GM18508 (cell line): Measurements from ENCODE around the gene DYRK4.

Experiments used
- ATAC-seq: cut with Tn5 transposase; IDR thresholded peaks from one replicate; pipeline ENCODE4 v1.9.1; 2021; ENCODE audit warnings: moderate number of reproducible peaks; ENCODE audit not compliant: insufficient read depth, unreplicated experiment

Gene DYRK4

DNA sequence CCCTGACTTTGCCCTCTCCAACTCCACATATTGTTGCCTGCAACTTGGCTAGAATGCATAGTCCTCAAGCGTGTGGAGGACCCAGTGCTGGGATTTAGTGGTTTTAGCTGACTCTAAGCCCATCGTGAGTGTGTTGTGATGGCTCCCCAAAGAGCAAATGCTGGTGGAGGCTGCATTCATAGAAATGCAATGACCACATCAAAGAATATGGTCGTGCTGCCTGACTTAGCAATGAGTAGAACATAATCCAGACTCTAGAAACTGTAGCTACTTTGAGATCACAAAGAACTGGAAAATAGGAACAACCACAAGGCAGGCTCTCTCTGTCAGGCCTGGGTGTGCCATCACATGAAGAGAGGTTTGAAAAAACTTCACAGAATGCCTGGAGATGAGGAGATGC lies 1.3 kb downstream of the DYRK4 start:
- no peak for ATAC-seq

DNA sequence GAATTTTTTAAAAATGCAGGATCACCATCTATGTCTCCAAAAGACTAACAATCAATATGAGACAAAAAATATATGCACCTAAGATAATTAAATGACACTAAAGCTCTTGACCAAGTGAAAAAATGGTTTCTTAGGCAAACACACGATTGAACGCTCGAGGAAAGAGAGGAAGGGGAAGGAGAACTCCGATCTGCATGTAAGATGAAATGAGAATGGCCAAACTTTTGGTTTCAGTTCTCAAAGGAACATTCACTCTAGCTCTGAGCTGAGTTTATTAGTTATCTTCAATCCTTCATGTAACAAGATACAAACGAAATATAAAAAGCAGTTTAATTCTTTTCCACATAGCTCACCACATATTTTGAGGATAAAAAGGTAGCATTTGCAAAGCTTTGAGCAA lies 2.8 kb downstream of the DYRK4 start:
- ATAC-seq, result no peak

DNA sequence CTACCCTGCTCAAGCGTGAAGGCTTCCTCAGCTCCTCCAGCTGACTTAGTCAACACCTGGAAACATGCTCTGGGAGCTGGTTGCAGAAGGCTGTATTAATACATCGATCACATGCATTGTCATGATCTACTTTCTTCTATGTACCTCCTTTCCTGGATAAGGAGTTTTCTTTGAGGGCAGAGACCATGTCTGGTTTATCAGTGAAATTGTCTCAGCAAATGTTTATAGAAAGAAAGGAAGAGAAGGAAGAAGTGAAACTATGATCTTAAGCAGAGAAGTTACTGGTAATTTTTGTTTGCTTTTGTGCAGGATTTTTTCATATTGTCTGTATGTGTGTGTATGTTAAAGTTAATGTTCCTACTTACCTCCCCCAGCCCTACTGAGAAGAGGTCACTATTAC lies 4.5 kb downstream of the DYRK4 start:
- ATAC-seq, result no peak

DNA sequence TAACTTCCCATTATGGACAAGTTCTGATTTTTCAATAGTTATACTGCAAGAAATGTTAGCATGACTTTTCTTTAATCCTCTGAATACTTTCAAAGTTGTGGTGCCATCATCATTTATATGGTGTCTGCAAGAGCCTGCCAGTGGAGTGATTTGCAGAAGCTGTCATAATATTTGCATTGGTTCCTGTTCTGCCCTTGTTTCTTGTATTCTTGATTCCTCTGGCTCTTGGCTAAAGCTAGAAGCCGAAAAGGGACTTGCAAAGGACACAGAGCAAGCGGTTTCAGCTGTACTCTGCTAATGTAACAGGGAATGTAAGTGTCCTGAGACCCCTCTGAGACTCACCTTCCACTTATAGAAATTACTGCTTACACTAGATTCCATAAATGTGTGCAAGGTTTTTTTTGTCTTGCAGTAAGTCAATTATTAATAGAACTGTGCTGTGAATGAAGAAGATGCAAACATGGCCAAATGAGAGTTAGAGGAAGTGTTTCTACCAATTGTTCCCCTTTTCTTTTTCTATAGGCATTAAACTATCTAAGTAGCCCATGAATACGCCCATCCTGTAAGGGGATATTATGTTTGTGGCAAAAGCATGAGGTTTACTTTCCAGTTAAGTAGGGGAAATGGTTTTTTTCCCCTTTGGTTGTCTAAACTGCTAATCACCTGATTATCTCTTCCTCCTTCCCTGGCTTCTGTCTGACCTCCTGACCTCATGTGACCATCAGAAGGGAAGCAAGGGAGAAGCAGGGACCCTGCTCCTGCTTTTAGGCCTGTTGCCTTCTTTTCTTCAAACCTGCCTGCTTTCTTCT lies 5.3 kb downstream of the DYRK4 start:
- ATAC-seq, result no peak

DNA sequence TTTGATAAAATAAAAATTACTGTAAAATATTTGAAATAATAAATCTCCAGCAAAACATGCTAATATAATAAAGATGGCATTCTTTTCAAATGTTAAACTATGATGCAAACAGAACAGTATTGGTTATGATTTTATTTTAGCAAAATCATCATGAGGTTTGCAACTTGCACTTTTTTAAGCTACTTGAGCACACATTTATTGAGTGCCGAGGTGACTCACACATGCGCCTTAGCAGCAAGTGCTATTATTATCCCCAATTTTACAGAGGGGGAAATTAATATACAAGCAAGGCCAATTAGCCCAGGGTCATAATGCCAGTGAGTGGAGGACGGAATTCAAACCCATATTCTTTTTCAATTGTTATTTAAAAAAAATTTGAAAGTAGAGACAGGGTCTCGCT lies 7.3 kb downstream of the DYRK4 start:
- ATAC-seq, result no peak

DNA sequence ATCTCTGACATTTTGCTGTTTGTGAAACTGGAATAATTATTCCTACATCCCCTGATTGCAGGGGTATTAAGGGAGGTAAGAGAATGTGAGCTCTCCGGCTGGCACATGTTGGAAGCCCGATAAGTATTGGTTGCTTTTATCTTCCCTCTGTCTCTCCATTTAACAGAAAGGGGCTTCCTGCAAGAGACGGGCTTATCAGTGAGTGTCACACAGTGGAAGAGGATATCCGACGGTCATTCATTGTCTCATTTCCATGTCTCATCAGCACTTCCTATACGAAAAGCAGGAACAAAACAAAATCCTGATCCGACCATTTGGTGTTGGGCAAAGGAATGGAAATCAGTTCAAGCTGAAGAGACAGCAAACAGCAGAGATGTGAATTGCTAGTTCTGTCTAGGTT lies 10.7 kb downstream of the DYRK4 start:
- ATAC-seq, result no peak

DNA sequence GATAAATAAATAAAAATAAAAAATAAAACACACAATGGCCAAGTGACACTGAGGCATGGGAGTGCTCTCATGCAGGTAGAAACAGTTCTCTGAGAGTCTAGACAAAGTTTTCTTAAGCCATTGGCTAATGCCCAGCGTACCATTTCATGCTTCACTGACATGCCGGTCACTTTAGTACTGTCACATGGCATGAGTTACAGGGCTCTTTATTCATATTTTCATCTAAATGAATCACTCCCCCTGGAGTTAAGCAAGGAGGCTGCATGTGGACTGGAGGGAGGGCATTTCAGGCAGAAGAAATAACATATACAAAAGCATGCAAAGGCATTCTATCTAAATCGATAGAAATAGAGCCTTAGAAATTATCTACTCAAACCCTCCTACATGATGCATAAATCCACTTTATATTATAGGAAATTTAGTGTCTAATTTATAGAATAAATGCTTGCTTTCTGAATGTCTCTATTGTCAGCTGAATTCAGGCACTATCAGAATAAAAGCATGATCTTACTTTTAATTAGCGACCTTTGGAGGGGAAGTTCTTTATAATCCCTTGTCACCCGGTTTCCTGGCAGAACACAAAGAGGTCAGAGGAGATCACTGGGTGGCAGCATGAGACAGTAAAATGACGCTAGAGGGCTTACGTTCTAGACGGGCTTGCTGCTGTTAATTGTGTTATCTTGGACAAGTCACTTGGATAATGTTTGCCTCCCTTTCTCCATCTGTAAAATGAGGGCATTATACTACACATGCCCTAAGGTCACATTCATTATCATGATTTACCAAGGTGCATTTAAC lies 17.5 kb downstream of the DYRK4 start:
- ATAC-seq, result no peak

DNA sequence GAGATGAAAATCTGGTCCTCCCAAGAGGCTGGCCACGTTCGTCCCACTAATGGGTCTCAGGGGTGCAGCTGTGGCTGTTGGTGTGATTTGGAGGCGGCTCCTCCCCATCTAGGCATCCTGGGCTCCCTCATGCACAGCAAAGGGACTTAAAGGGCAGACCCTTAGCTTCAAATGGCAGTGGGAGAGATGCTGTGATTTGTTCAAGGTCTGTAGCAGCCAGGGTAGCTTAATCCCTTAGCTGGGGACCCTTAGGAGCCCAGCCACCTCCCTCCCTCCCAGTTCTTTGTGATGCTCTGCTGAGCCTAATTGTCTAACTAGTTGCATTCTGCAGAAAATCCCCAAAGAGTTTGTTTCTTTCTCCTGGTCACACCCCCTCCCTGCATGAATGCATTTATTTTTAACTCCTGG lies 18.3 kb downstream of the DYRK4 start:
- no peak for ATAC-seq

DNA sequence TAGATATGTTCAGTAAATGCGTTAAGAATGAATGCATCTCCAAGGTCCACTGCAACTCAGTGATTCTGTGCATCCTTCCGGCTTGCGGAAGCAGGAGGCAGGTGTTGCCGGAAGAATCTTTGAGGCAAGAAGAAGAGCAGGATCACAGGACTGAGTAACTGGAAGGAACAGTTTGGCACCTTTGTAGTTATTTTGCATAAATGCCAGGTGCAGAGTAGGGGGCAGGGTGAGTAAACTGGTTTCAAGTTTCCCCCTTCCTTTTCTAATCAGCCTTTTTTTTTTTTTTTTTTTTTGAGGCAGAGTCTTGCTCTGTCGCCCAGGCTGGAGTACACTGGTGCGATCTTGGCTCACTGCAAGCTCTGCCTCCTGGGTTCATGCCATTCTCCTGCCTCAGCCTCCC lies 22.3 kb downstream of the DYRK4 start:
- ATAC-seq, result no peak

DNA sequence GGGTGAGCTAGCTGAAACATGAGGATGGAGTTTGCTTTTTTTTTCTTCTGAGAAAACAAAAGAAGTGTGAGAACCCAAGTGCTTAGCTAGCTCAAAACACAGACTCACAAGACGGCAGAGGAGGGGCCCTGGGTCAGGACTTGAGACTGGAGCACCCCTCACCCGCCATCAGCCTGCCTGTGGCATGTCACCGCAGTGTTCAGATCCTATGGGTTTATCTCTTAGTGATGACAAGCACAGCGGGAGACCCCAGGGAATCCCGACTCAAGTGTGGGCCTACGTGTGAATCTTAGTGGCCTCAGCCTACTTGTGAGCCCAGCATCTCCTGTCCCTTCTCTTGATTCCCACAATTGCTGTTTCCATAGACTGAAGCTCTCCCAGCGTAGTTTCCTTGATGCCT lies 22.9 kb downstream of the DYRK4 start:
- ATAC-seq, result no peak

DNA sequence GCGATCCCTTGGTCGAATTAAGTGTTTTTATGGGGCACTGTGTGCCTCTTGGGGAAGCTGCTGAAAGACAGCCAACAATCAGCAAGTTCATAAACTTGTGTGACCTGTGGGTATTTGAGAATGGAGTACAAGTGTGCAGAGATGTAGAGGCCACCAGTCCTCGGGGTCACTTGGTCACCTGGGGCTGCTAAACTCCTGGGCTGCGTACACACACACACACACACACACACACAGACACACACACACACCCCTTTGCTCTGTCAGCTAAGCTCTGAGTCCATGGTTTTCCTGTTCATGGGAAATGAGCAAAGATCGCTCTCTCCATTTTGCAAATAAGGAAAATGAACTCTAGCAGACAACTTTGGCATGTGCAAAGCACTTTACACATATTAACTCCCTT lies 24.5 kb downstream of the DYRK4 start:
- ATAC-seq, result no peak

DNA sequence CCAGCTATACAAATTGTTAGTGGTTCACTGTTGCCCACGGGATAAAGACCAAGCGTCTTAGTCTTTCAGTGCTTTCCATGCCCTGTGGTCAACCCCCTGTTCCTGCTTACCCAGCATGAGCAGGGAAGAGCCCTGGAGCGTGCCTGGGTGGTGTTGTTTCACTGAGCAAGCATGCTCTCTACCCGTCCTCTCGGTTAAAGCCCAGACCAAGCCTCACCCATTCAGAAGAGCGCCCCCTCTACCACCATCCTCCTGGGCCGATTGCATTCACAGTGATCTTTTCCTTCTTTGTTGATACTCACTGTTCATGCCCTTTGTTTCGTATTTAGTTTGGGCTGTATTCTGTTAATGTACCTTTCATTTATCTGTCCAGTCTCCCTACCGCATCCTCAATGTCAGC lies 25.1 kb downstream of the DYRK4 start:
- ATAC-seq, result no peak

DNA sequence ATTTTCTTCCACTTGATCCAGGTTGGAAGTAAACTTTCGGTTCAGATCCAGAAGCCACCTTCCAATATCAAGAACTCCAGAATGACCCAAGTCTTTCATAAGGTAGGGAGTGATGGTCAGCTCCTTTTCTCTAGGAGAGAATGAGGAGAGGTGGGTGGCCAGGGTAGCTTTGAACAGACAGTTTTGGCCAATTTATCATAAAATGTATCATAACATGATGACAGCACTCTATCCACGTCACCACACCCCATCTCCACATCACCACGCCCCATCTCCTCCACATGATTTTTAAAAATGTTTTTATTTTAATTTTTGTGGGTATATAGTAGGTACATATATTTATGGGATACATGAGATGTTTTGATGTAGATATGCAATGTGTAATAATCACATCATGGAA lies 26.9 kb downstream of the DYRK4 start:
- ATAC-seq, result no peak

DNA sequence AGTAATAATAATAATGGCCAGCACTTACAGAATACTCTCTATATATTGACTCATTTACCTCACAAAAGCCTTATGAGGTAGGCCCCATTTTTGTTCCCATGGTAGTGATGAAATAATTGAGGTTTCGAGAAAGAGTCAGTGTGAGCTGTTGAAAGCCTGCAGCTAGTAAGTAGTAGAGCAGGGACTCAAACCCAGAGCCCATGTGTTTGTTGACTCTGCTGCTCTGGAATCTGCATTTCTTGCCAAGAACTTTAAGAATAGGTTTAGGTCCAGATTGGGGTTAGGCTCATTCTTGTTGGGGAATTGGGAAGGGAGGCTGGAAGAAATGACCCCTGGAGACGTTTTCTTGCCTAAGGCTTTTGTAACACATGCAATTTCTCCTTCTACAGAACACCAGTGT lies 27.9 kb downstream of the DYRK4 start:
- ATAC-seq, result no peak

DNA sequence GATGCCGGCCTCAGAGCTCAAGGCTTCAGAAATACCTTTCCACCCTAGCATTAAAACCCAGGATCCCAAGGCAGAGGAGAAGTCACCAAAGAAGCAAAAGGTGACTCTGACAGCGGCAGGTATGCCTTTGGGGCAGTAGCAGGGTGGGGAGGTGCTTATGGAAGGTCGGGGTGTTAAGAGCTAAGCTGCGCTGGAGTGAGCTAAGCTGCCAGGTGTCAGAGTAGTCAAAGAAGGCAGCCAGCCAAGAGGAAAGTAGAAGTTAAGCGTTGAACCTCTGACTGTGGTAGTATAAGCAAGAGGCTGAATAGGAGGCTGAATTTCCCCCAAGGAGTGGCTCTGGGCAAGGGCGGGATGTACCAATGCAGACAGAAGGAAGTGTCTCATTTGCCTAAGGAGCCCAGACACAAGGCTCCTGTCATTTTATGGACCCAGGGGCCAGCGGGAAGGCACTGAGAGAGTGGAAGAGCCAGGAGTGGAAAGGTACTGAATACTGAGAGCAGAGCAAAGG lies 29.2 kb downstream of the DYRK4 start:
- no peak for ATAC-seq

DNA sequence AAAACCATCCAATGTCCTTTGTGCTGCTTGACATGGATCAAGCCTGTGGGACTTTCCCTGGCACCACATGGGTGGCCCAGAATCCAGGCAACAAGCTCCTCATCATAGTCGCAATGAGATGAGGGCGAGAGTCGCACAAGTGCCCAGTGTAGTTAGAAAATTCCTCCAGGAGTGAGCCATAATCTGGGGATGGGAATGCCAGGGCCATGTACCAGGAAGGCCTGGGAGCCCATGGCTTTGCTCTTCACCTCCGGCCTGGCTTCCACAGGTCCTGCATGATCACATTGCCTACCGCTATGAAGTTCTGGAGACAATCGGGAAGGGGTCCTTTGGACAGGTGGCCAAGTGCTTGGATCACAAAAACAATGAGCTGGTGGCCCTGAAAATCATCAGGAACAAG lies 33.9 kb downstream of the DYRK4 start:
- no peak for ATAC-seq

DNA sequence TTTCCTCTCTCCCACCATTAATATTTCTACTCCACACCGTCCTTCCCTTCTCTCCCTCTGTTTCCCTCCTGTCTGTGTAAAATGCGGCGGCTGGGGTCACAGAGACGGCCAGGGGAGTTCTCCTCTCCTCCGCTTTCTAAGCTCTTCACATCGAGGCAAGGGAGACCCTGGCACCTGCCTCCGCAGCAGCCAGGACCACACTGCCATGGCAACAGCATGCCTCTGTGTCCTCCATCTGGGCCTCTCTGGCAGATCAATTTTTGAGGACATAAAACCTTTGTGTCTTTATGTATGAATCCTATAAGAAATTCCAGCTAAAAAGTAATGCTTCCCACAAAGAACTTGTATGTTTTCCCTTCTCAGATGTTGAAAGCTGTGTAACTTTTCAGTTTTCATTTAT lies 41.4 kb downstream of the DYRK4 start:
- ATAC-seq, result no peak

DNA sequence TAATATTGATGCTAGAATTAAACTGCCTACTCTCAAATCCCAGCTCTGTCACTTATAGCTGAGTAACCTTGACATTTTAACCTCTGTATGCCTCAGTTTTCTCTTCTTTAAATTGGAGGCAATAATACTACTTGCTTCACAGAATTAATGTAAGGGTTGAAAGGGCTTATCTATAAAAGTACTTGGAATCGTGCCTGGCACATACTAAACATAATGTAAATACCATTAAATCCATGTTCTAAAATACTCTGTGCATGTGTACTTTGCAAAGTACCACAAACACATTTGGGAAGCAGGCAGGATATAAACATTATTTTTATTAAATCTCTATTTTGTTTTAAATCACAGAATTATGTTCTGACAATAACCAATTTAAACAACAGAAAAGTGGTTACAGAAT lies 41.9 kb downstream of the DYRK4 start:
- ATAC-seq, result no peak

DNA sequence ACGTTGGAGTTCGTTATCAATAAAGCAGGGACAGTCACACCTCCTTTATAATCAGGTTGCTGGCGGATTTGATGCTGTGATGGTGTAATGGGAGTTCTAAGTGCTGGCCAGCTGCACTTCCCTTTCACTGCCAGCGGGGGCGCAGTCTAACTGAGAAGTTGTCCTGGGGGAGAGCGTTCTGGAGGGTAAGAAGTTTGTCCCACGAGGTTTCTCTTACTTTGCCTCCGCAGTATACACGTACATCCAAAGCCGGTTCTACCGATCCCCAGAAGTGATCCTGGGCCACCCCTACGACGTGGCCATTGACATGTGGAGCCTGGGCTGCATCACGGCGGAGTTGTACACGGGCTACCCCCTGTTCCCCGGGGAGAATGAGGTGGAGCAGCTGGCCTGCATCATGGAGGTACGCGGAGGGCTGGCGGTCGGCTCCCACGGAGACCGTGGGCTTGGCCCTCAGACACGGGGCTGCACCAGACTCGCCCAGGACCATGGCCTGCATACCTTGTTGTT lies 42.7 kb downstream of the DYRK4 start:
- peak; percentile 61 for ATAC-seq

DNA sequence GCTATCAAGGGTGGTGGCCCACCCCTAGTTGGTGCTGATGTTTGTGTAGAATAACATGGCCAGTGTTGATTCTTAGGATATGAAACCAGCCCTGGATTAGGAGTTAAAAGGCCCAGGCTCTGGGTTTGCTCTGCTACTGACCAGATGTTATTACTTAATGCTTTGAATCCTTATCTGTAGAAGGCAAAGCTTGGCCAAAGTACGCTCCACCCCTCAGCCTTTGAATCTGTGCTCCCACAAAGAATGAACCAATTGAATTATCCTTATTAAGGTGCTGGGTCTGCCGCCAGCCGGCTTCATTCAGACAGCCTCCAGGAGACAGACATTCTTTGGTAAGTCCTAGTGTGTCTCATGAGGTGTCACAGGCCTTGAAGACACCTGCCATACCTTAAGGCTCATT lies 45.0 kb downstream of the DYRK4 start:
- ATAC-seq, result no peak

DNA sequence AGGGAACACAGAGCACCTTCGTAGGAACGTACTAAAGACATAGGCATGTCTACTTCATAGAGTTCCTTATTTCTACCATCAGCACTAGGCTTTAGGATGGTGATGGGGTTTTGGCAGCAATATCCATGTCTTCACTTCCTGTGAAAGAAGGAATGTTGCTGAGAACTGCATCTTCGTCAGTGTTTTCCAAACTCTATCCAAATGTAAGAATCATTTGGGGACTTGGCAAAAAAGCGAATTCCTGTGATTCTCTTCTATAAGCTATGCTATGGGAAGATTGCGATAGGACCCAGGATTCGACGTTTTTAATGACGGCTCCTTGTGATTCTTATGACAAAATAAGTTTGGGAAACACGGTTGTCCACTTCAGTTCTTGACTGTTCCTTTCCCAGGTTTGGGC lies 47.1 kb downstream of the DYRK4 start:
- no peak for ATAC-seq
